ENCODE data around the gene PITPNM3. TPM values are rescaled to one million over a fixed set of nuclear protein-coding genes. Genes with fewer than 3 reads are reported as not detected.

Gene PITPNM3
- total RNA-seq, 2 donors from 2014 or later: 1.3 to 3.4 TPM

DNA sequence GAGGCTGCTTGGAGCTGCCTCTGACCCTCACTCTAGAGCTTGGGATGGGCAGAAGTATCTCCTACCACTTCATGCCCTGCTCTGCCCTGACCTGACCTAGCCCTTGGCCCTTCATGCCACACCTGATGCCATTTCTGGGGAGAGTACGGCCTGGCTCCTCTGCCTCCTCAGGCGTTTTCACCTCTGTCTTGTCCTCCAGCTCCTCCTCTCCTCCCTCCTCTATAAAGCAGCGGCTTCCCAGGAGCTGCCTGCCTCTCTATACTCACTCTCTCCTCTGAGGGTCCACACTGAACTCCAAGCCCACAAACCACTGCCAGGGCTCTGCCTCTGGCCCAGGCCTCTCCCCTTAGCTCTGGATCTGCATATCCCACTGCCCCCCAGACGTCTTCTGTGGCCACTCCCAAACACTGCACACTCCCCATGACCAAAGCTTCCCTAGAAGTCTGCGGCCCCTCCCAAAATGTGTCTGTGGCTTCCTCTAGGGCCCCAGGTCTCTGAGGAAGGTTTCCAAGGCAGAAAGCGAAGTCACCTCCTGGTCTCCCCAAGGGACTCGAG lies 52.6 kb downstream of the PITPNM3 start:
- Histone ChIP-seq H3K27ac (no peak overlapping the region), H3K27me3 (no peaks in the 10 kb centered on the region), H3K4me1 (peaks cover under 1% of the 10 kb centered on the region), H3K4me3 (no peak overlapping the region), H3K9me3 (no peaks in the 10 kb centered on the region), H3K36me3 (replicated peaks in 1 of 2; ENCODE audit: insufficient read depth in 1 of 2, low read depth in 2 of 2) (no peaks in the 10 kb centered on the region)
- WGBS, 2 donors: 75 to 78% methylated on average over 7 of the region's 7 CpGs
- no peak for TF ChIP-seq POLR2A (IDR thresholded peaks at IDR 0.05)
- no peak for TF ChIP-seq CTCF (IDR thresholded peaks at IDR 0.05)
- DNase-seq (no peak), ATAC-seq (no peak)
- intact Hi-C loops (cut with DNase I): no loop called here

DNA sequence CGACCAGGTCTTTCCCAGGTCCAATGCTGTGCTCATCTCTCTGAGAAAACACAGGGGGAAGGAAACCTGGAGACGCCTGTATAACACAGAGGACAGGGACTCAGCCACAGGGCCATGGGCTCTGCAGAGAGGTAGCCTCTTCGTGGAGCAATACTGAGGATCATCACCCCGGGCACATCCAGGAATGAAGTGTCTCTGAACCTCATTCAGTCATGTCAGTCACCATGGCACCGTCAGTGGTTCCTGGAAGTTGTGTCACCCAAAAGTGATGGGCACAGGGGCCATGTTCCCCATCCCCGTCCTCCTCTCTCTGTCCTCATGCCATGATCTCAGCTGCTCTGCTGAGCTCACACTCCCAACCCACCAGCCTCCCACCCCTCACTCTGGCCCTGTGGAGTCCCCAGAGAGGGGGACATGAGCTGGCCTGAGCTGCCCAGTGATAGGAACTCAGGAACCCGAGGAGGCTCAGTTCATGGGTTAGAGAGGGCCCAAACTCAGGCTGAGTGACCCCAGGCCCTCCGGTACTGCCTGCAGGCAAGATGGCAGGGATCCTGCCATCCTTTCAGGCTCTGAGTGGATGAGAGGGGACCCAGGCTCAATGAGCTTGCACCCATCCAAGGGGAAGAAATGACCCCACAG lies 53.4 kb downstream of the PITPNM3 start:
- H3K36me3 ChIP-seq (replicated peaks in 1 of 2; ENCODE audit: insufficient read depth in 1 of 2, low read depth in 2 of 2): no peaks in the 10 kb centered on the region
- H3K27ac ChIP-seq: no peak overlapping the region
- no peak for ATAC-seq
- H3K4me1 ChIP-seq: no peaks in the 10 kb centered on the region
- no peaks in the 10 kb centered on the region for H3K9me3 ChIP-seq
- intact Hi-C loops (cut with DNase I): no loop called here
- TF ChIP-seq POLR2A (IDR thresholded peaks at IDR 0.05): no peak
- TF ChIP-seq CTCF (IDR thresholded peaks at IDR 0.05): no peak
- no peak for DNase-seq
- H3K27me3 ChIP-seq: no peaks in the 10 kb centered on the region
- WGBS, 2 donors: 84 to 85% methylated on average over 5 to 8 of the region's 8 CpGs
- H3K4me3 ChIP-seq: no peak overlapping the region

DNA sequence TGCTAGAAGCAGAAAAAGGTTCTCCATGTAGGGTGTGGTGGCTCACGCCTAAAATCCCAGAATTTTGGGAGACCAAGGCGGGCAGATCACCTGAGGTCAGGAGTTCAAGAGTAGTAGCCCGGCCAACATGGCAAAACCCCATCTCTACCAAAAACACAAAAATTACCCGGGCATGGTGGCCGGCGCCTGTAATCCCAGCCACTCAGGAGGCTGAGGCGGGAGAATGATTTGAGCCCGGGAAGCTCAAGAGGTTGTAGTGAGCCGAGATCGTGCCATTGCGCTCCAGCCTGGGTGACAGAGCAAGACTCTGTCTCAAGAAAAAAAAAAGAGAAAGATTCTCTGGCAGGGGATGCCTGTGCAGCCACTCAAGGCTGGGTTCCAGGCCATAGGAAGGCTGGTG lies 54.2 kb downstream of the PITPNM3 start:
- 90 to 95% methylated on average over 11 of the region's 11 CpGs for WGBS, 2 donors
- DNase-seq: no peak
- intact Hi-C loops (cut with DNase I): no loop called here

GRCh38 chr17:6501359-6501758 lies 55.0 kb downstream of the PITPNM3 start:
- Histone ChIP-seq H3K9me3 (no peaks in the 10 kb centered on the region), H3K4me1 (no peaks in the 10 kb centered on the region), H3K4me3 (no peak overlapping the region), H3K27me3 (no peaks in the 10 kb centered on the region), H3K27ac (no peak overlapping the region), H3K36me3 (replicated peaks in 1 of 2; ENCODE audit: insufficient read depth in 1 of 2, low read depth in 2 of 2) (no peaks in the 10 kb centered on the region)
- TF ChIP-seq POLR2A (IDR thresholded peaks at IDR 0.05) (no peak), CTCF (IDR thresholded peaks at IDR 0.05) (no peak)
- DNase-seq (no peak), ATAC-seq (no peak)
- intact Hi-C loops (cut with DNase I): no loop called here
- 67 to 84% methylated on average over 2 to 3 of the region's 3 CpGs for WGBS, 2 donors

More for the DNA sequence above, 54.2 kb downstream of the PITPNM3 start:
- H3K4me1 ChIP-seq: no peaks in the 10 kb centered on the region
- TF ChIP-seq POLR2A (IDR thresholded peaks at IDR 0.05): no peak
- TF ChIP-seq CTCF (IDR thresholded peaks at IDR 0.05): no peak
- no peaks in the 10 kb centered on the region for H3K27me3 ChIP-seq
- no peak overlapping the region for H3K27ac ChIP-seq
- no peaks in the 10 kb centered on the region for H3K36me3 ChIP-seq (replicated peaks in 1 of 2; ENCODE audit: insufficient read depth in 1 of 2, low read depth in 2 of 2)
- no peak for ATAC-seq
- no peaks in the 10 kb centered on the region for H3K9me3 ChIP-seq
- H3K4me3 ChIP-seq: no peak overlapping the region
